Stimulated activated naive CD8-positive, alpha-beta T cell treated with anti-CD3 and anti-CD28 coated beads, Interleukin-15, Interleukin-2, amounts not matched to agents 100 ng/mL and 50 ng/mL, for 24 hours (primary cell): ENCODE measurements around the gene OSBPL8.
"Not testable (repeated sequence)": the region's sequence is repeated elsewhere in the genome, so short reads cannot be mapped to it uniquely, and the experiment has no call there.

Source experiments
- H3K27ac Mint-ChIP-seq: one replicate; pipeline ENCODE4 v1.8.0; 2021; ENCODE audit warnings: mild to moderate bottlenecking, mixed read lengths
- H3K27me3 Mint-ChIP-seq: one replicate; pipeline ENCODE4 v1.8.0; 2021; ENCODE audit warnings: mixed read lengths
- H3K36me3 Mint-ChIP-seq: one replicate; pipeline ENCODE4 v1.8.0; 2021; ENCODE audit warnings: low read depth, mixed read lengths
- H3K4me1 Mint-ChIP-seq: one replicate; pipeline ENCODE4 v1.8.0; 2021; ENCODE audit warnings: low read depth, mixed read lengths
- H3K4me3 Mint-ChIP-seq: one replicate; pipeline ENCODE4 v1.8.0; 2021; ENCODE audit warnings: mild to moderate bottlenecking, mixed read lengths
- H3K9me3 Mint-ChIP-seq: one replicate; pipeline ENCODE4 v1.8.0; 2021; ENCODE audit warnings: mixed read lengths

The OSBPL8 gene

GRCh38 chr12:76376876-76377275, 182.7 kb downstream of the OSBPL8 start:
- H3K27ac Mint-ChIP-seq, H3K4me1 Mint-ChIP-seq, H3K9me3 Mint-ChIP-seq, H3K27me3 Mint-ChIP-seq, H3K4me3 Mint-ChIP-seq: not testable (repeated sequence)
- H3K36me3 Mint-ChIP-seq, result peaks cover 57% of the 10 kb centered on the region

- Mint-ChIP-seq H3K4me3 (no peak overlapping the region), H3K36me3 (peaks cover 57% of the 10 kb centered on the region), H3K27ac (no peak overlapping the region), H3K27me3 (no peaks in the 10 kb centered on the region), H3K4me1 (no peaks in the 10 kb centered on the region), H3K9me3 (no peaks in the 10 kb centered on the region)
These were observed 183.6 kb downstream of the OSBPL8 start for GRCh38 chr12:76375939-76376338.

GRCh38 chr12:76375470-76375869, 184.1 kb downstream of the OSBPL8 start:
- H3K27ac Mint-ChIP-seq, result no peak overlapping the region
- H3K4me3 Mint-ChIP-seq, result no peak overlapping the region
- H3K9me3 Mint-ChIP-seq, result no peaks in the 10 kb centered on the region
- peaks cover 59% of the 10 kb centered on the region for H3K36me3 Mint-ChIP-seq
- H3K27me3 Mint-ChIP-seq, result no peaks in the 10 kb centered on the region
- H3K4me1 Mint-ChIP-seq, result no peaks in the 10 kb centered on the region

GRCh38 chr12:76374386-76375020, 185.1 kb downstream of the OSBPL8 start:
- no peak overlapping the region for H3K4me3 Mint-ChIP-seq
- peaks cover 64% of the 10 kb centered on the region for H3K36me3 Mint-ChIP-seq

GRCh38 chr12:76368230-76368629, 191.3 kb downstream of the OSBPL8 start:
- no peaks in the 10 kb centered on the region for H3K27me3 Mint-ChIP-seq
- H3K27ac Mint-ChIP-seq, result no peak overlapping the region
- H3K36me3 Mint-ChIP-seq, result peaks cover 74% of the 10 kb centered on the region
- no peak overlapping the region for H3K4me3 Mint-ChIP-seq
- no peaks in the 10 kb centered on the region for H3K4me1 Mint-ChIP-seq
- peaks cover 5% of the 10 kb centered on the region for H3K9me3 Mint-ChIP-seq

More at GRCh38 chr12:76374386-76375020, 185.1 kb downstream of the OSBPL8 start:
- H3K27me3 Mint-ChIP-seq, result no peaks in the 10 kb centered on the region
- no peak overlapping the region for H3K27ac Mint-ChIP-seq
- H3K9me3 Mint-ChIP-seq, result no peaks in the 10 kb centered on the region
- no peaks in the 10 kb centered on the region for H3K4me1 Mint-ChIP-seq

- H3K27me3 Mint-ChIP-seq, result no peaks in the 10 kb centered on the region
- peaks cover 5% of the 10 kb centered on the region for H3K9me3 Mint-ChIP-seq
- H3K27ac Mint-ChIP-seq, result no peak overlapping the region
- H3K4me1 Mint-ChIP-seq, result no peaks in the 10 kb centered on the region
- H3K36me3 Mint-ChIP-seq, result peaks cover 70% of the 10 kb centered on the region
- no peak overlapping the region for H3K4me3 Mint-ChIP-seq
These were observed 193.4 kb downstream of the OSBPL8 start for GRCh38 chr12:76366163-76366562.

- H3K27me3 Mint-ChIP-seq, H3K4me1 Mint-ChIP-seq, H3K27ac Mint-ChIP-seq, H3K9me3 Mint-ChIP-seq, H3K4me3 Mint-ChIP-seq: not testable (repeated sequence)
- peaks cover 65% of the 10 kb centered on the region for H3K36me3 Mint-ChIP-seq
These were observed 195.4 kb downstream of the OSBPL8 start for GRCh38 chr12:76364131-76364530.

GRCh38 chr12:76360316-76360715, 199.3 kb downstream of the OSBPL8 start:
- H3K27ac Mint-ChIP-seq, result no peak overlapping the region
- H3K9me3 Mint-ChIP-seq, result no peaks in the 10 kb centered on the region
- H3K4me1 Mint-ChIP-seq, result no peaks in the 10 kb centered on the region
- peaks cover 52% of the 10 kb centered on the region for H3K36me3 Mint-ChIP-seq
- no peaks in the 10 kb centered on the region for H3K27me3 Mint-ChIP-seq
- H3K4me3 Mint-ChIP-seq, result no peak overlapping the region

- Mint-ChIP-seq H3K4me1 (no peaks in the 10 kb centered on the region), H3K4me3 (no peak overlapping the region), H3K27me3 (no peaks in the 10 kb centered on the region), H3K36me3 (peaks cover 41% of the 10 kb centered on the region), H3K9me3 (no peaks in the 10 kb centered on the region), H3K27ac (no peak overlapping the region)
These were observed 203.5 kb downstream of the OSBPL8 start for GRCh38 chr12:76356071-76356470.

GRCh38 chr12:76348079-76348901, 211.3 kb downstream of the OSBPL8 start, which contains the start of gene BBS10:
BBS10 (minus strand) TSS chr12:76348415; CDS start chr12:76348358, 57 bp downstream.
- Mint-ChIP-seq H3K4me3 (peak within 1 kb of the TSS; percentile 90), H3K36me3 (peaks cover 14% of the 10 kb centered on the region), H3K9me3 (no peaks in the 10 kb centered on the region), H3K27ac (peak within 1 kb of the TSS; percentile 93), H3K27me3 (no peaks in the 10 kb centered on the region), H3K4me1 (peaks cover 34% of the 10 kb centered on the region)

GRCh38 chr12:76346798-76347420, 212.7 kb downstream of the OSBPL8 start:
- Mint-ChIP-seq H3K9me3 (no peaks in the 10 kb centered on the region), H3K4me3 (peak overlapping the region; percentile 90), H3K27ac (peak overlapping the region; percentile 93), H3K27me3 (no peaks in the 10 kb centered on the region), H3K4me1 (peaks cover 36% of the 10 kb centered on the region), H3K36me3 (peaks cover 14% of the 10 kb centered on the region)

- Mint-ChIP-seq H3K27ac (peak overlapping the region; percentile 14), H3K9me3 (no peaks in the 10 kb centered on the region), H3K36me3 (peaks cover 14% of the 10 kb centered on the region), H3K4me1 (peaks cover 43% of the 10 kb centered on the region), H3K4me3 (no peak overlapping the region), H3K27me3 (no peaks in the 10 kb centered on the region)
These were observed 213.3 kb downstream of the OSBPL8 start for GRCh38 chr12:76346236-76346635.

- Mint-ChIP-seq H3K4me1 (peaks cover 44% of the 10 kb centered on the region), H3K27me3 (no peaks in the 10 kb centered on the region), H3K36me3 (peaks cover 8% of the 10 kb centered on the region), H3K27ac (no peak overlapping the region), H3K4me3 (no peak overlapping the region), H3K9me3 (no peaks in the 10 kb centered on the region)
These were observed 214.0 kb downstream of the OSBPL8 start for GRCh38 chr12:76345569-76345968.

- H3K27ac Mint-ChIP-seq, result no peak overlapping the region
- H3K27me3 Mint-ChIP-seq, result peaks cover 3% of the 10 kb centered on the region
- H3K9me3 Mint-ChIP-seq, result no peaks in the 10 kb centered on the region
- peaks cover 5% of the 10 kb centered on the region for H3K36me3 Mint-ChIP-seq
- H3K4me1 Mint-ChIP-seq, result peaks cover 19% of the 10 kb centered on the region
- no peak overlapping the region for H3K4me3 Mint-ChIP-seq
These were observed 218.0 kb downstream of the OSBPL8 start for GRCh38 chr12:76341436-76342030.
